PC-9 (cell line): Measurements from ENCODE around the gene SYCN. TPM values are rescaled to one million over a fixed set of nuclear protein-coding genes. Genes with fewer than 3 reads are reported as not detected.

ENCODE experiments used
- BruUV-seq: library from RNA; stranded (reverse); fragments of 400-500 nt; replicated peaks from 2 replicates; lab custom pipeline; 2021; lab: Mats Ljungman, UMichigan
- CTCF ChIA-PET: fragments of 300-600 bp; sonication (Branson Sonifier 250); formaldehyde crosslinking; loops from one replicate; lab custom pipeline; 2022; ENCODE audit warnings: antibody characterized with exemption; lab: Charles Lee
- POLR2A ChIA-PET: fragments of 300-600 bp; sonication (Branson Sonifier 250); formaldehyde crosslinking; loops from one replicate; lab custom pipeline; 2022; ENCODE audit warnings: antibody characterized with exemption; ENCODE audit not compliant: unreplicated experiment; lab: Charles Lee
- DNase-seq, 2 experiments: peaks; one replicate each; pipeline versions ENCODE4 v3.0.0 to v3.0.0-alpha.2; 2015 to 2022; ENCODE audit warnings: mixed read lengths in 1 of 2
- H2AFZ ChIP-seq: fragments of 200-600 bp; sonication (generic); 2 replicates; pipeline ENCODE4 v1.8.1; 2017; ENCODE audit warnings: antibody characterized with exemption
- H3F3A ChIP-seq: fragments of 200-600 bp; sonication (generic); 2 replicates; pipeline ENCODE4 v1.8.1; 2017; ENCODE audit warnings: antibody characterized with exemption, mild to moderate bottlenecking, low read depth; ENCODE audit not compliant: insufficient read depth
- H3K27ac ChIP-seq: fragments of 200-600 bp; sonication (generic); 2 replicates; pipeline ENCODE4 v1.6.1; 2016; ENCODE audit warnings: mixed run types
- H3K27me3 ChIP-seq: fragments of 200-600 bp; sonication (generic); 2 replicates; pipeline ENCODE4 v1.6.1; 2016; ENCODE audit warnings: low read depth, mixed run types; ENCODE audit not compliant: insufficient read depth
- H3K36me3 ChIP-seq: fragments of 200-600 bp; sonication (generic); 2 replicates; pipeline ENCODE4 v1.6.1; 2016; ENCODE audit warnings: low read depth, mixed run types
- H3K4me1 ChIP-seq: fragments of 200-600 bp; sonication (generic); replicated peaks from 2 replicates; pipeline ENCODE4 v1.6.1; 2016; ENCODE audit warnings: mixed run types; ENCODE audit not compliant: insufficient read depth
- H3K4me2 ChIP-seq: fragments of 200-600 bp; sonication (generic); 2 replicates; pipeline ENCODE4 v1.6.1; 2017; ENCODE audit warnings: mixed run types
- H3K4me3 ChIP-seq: fragments of 200-600 bp; sonication (generic); 2 replicates; pipeline ENCODE4 v1.6.1; 2016; ENCODE audit warnings: mixed run types
- H3K79me2 ChIP-seq: fragments of 200-600 bp; sonication (generic); 2 replicates; pipeline ENCODE4 v1.6.1; 2017; ENCODE audit warnings: low read depth, mixed run types
- H3K9me2 ChIP-seq: fragments of 200-600 bp; sonication (generic); 2 replicates; pipeline ENCODE4 v1.8.1; 2017; ENCODE audit warnings: mild to moderate bottlenecking; ENCODE audit not compliant: insufficient read depth
- H3K9me3 ChIP-seq: fragments of 200-600 bp; sonication (generic); 2 replicates; pipeline ENCODE4 v1.8.1; 2016; ENCODE audit warnings: low read depth; ENCODE audit not compliant: insufficient read depth
- H4K20me1 ChIP-seq: fragments of 200-600 bp; sonication (generic); 2 replicates; pipeline ENCODE4 v1.8.1; 2017; ENCODE audit not compliant: insufficient read depth
- CTCF ChIP-seq: fragments of 200-600 bp; sonication (generic); conservative IDR thresholded peaks from 2 replicates; pipeline ENCODE4 v1.6.1; 2017; ENCODE audit warnings: mixed run types, antibody characterized with exemption, mild to moderate bottlenecking, moderate library complexity
- EZH2 ChIP-seq: fragments of 200-600 bp; sonication (generic); IDR thresholded peaks from 2 replicates; pipeline ENCODE4 v1.8.0; 2017; ENCODE audit warnings: antibody characterized with exemption, low read depth
- intact Hi-C: fragments of 100-400 bp; cut with micrococcal nuclease; formaldehyde crosslinking; loops from one replicate; pipeline ENCODE4 v1.10.0; 2022; ENCODE audit not compliant: unreplicated experiment
- total RNA-seq: library from RNA; stranded (reverse); gene quantifications from 2 replicates; pipeline ENCODE4 v1.2.3, GENCODE V29; 2021

The SYCN gene
- total RNA-seq, 1 experiment from 2014 or later: not detected

DNA sequence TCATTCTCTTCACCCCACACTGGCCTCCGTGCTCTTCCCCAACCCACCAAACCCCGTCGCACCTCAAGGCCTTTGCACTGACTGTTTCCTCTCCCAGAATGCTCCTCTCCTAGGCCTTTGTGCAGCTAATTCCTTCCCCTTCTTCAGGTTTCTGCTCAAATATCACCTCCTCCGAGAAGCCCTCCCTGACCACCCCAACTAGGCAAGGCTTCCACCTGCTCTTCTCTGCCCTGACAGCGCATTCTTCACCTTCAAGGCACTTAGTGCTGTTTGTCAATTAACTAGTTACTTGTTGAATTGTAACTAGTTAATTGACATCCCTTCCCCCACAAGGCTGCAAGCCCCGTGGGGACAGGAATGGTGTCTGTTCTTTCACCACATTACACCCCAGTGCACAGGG, 15.1 kb downstream of the SYCN start:
- H3K79me2 ChIP-seq: no peaks in the 10 kb centered on the region
- no peak overlapping the region for H3K27ac ChIP-seq
- H3K4me3 ChIP-seq: no peak overlapping the region
- intact Hi-C loops: loop anchor here (5.0 kb wide), 1 partner anchor 137 kb away; no protein-coding TSS in a partner anchor
- peaks cover 6% of the 10 kb centered on the region; the same call in 1 of the 2 replicates for H3F3A ChIP-seq
- H3K27me3 ChIP-seq: no peaks in the 10 kb centered on the region
- POLR2A ChIA-PET: no interaction called here
- peaks cover 8% of the 10 kb centered on the region for H3K4me1 ChIP-seq
- CTCF ChIA-PET: interaction anchor here (0.7 kb wide), 1 partner anchor 216 kb away, joined by 3 read pairs; no protein-coding TSS in a partner anchor
- no peak for DNase-seq
- H2AFZ ChIP-seq: no peak overlapping the region
- H4K20me1 ChIP-seq: no peaks in the 10 kb centered on the region
- H3K9me3 ChIP-seq: no peaks in the 10 kb centered on the region
- H3K36me3 ChIP-seq: no peaks in the 10 kb centered on the region
- BruUV-seq: no TSS peak
- no peak for TF ChIP-seq EZH2
- TF ChIP-seq CTCF: no peak
- H3K9me2 ChIP-seq: no peaks in the 10 kb centered on the region
- H3K4me2 ChIP-seq: no peak overlapping the region

GRCh38 chr19:39187552-39187943, 16.5 kb downstream of the SYCN start:
- Histone ChIP-seq H3K9me2 (no peaks in the 10 kb centered on the region), H3F3A (peaks cover 15% of the 10 kb centered on the region; the same call in 1 of the 2 replicates), H3K27me3 (no peaks in the 10 kb centered on the region), H4K20me1 (no peaks in the 10 kb centered on the region), H3K27ac (no peak overlapping the region), H3K79me2 (no peaks in the 10 kb centered on the region), H3K4me3 (no peak overlapping the region), H2AFZ (no peak overlapping the region), H3K9me3 (no peaks in the 10 kb centered on the region), H3K4me1 (no peaks in the 10 kb centered on the region), H3K4me2 (no peak overlapping the region), H3K36me3 (no peaks in the 10 kb centered on the region)
- DNase-seq: no peak
- CTCF ChIA-PET: interaction anchor here (0.6 to 0.7 kb wide), 2 partner anchors 75 to 226 kb away, joined by 3 to 13 read pairs; no protein-coding TSS in a partner anchor
- POLR2A ChIA-PET: no interaction called here
- intact Hi-C loops: loop anchor here (2.0 to 5.0 kb wide), 2 partner anchors 65 to 135 kb away; no protein-coding TSS in a partner anchor
- TF ChIP-seq EZH2 (no peak), CTCF (peak; percentile 72)
- no TSS peak for BruUV-seq

- Histone ChIP-seq H3K27ac (no peak overlapping the region), H3K9me3 (no peaks in the 10 kb centered on the region), H3F3A (peaks cover 23% of the 10 kb centered on the region; the same call in 1 of the 2 replicates), H2AFZ (no peak overlapping the region), H3K4me2 (no peak overlapping the region), H3K9me2 (no peaks in the 10 kb centered on the region), H3K79me2 (no peaks in the 10 kb centered on the region), H4K20me1 (no peaks in the 10 kb centered on the region), H3K27me3 (no peaks in the 10 kb centered on the region), H3K36me3 (no peaks in the 10 kb centered on the region), H3K4me3 (no peak overlapping the region), H3K4me1 (no peaks in the 10 kb centered on the region)
- intact Hi-C loops: loop anchor here (2.0 to 5.0 kb wide), 2 partner anchors 64 to 134 kb away; no protein-coding TSS in a partner anchor
- POLR2A ChIA-PET: no interaction called here
- DNase-seq: no peak
- BruUV-seq: no TSS peak
- CTCF ChIA-PET: interaction anchor here (0.6 kb wide), 1 partner anchor 100 kb away, joined by 4 read pairs; no protein-coding TSS in a partner anchor
- TF ChIP-seq CTCF: no peak
- no peak for TF ChIP-seq EZH2
Observed at GRCh38 chr19:39186391-39186790, 17.7 kb downstream of the SYCN start.
